Stimulated activated CD8-positive, alpha-beta memory T cell treated with anti-CD3 and anti-CD28 coated beads, Interleukin-12 subunit alpha, Interleukin-12 subunit beta, amount 100 ng/mL, for 1 hour (primary cell): Measurements from ENCODE around the gene MAP6.

Source experiments
- DNase-seq: peaks from one replicate; pipeline ENCODE4 v3.0.0-alpha.2; 2020; ENCODE audit warnings: low read depth

The MAP6 gene

GRCh38 chr11:75631086-75631730 lies 37.6 kb downstream of the MAP6 start:
- no peak for DNase-seq

GRCh38 chr11:75627906-75628668 lies 40.8 kb downstream of the MAP6 start:
- no peak for DNase-seq

- no peak for DNase-seq
Observed at GRCh38 chr11:75626889-75627529, 41.8 kb downstream of the MAP6 start.

- DNase-seq = no peak
Observed at GRCh38 chr11:75625991-75626888, 42.6 kb downstream of the MAP6 start.

GRCh38 chr11:75625021-75625420 lies 43.8 kb downstream of the MAP6 start:
- DNase-seq = no peak

GRCh38 chr11:75616281-75616680 lies 52.6 kb downstream of the MAP6 start:
- DNase-seq = no peak

GRCh38 chr11:75615751-75616150 lies 53.1 kb downstream of the MAP6 start:
- no peak for DNase-seq

GRCh38 chr11:75611823-75612222 lies 57.0 kb downstream of the MAP6 start:
- DNase-seq = no peak

GRCh38 chr11:75606099-75606498 lies 62.7 kb downstream of the MAP6 start:
- no peak for DNase-seq

GRCh38 chr11:75603791-75604736 lies 64.8 kb downstream of the MAP6 start:
- DNase-seq = no peak

GRCh38 chr11:75602951-75603350 lies 65.9 kb downstream of the MAP6 start:
- DNase-seq = no peak

- no peak for DNase-seq
Observed at GRCh38 chr11:75601494-75601893, 67.3 kb downstream of the MAP6 start.

- DNase-seq = no peak
Observed at GRCh38 chr11:75600356-75600755, 68.5 kb downstream of the MAP6 start.

- DNase-seq = no peak
Observed at GRCh38 chr11:75598900-75599299, 69.9 kb downstream of the MAP6 start.

- DNase-seq = no peak
Observed at GRCh38 chr11:75598264-75598663, 70.6 kb downstream of the MAP6 start.

- DNase-seq = no peak
Observed at GRCh38 chr11:75597636-75598035, 71.2 kb downstream of the MAP6 start.

- no peak for DNase-seq
Observed at GRCh38 chr11:75596914-75597313, 71.9 kb downstream of the MAP6 start.

- DNase-seq = no peak
Observed at GRCh38 chr11:75595429-75595828, 73.4 kb downstream of the MAP6 start.

- DNase-seq = no peak
Observed at GRCh38 chr11:75594211-75594610, 74.6 kb downstream of the MAP6 start.

GRCh38 chr11:75593286-75593915 lies 75.4 kb downstream of the MAP6 start:
- no peak for DNase-seq

- no peak for DNase-seq
Observed at GRCh38 chr11:75592715-75593114, 76.1 kb downstream of the MAP6 start.
